ENCODE measurements around the gene TTC7B.
A peak's percentile ranks its signal among the peaks of the same experiment; 100 is the strongest.

TTC7B gene

DNA sequence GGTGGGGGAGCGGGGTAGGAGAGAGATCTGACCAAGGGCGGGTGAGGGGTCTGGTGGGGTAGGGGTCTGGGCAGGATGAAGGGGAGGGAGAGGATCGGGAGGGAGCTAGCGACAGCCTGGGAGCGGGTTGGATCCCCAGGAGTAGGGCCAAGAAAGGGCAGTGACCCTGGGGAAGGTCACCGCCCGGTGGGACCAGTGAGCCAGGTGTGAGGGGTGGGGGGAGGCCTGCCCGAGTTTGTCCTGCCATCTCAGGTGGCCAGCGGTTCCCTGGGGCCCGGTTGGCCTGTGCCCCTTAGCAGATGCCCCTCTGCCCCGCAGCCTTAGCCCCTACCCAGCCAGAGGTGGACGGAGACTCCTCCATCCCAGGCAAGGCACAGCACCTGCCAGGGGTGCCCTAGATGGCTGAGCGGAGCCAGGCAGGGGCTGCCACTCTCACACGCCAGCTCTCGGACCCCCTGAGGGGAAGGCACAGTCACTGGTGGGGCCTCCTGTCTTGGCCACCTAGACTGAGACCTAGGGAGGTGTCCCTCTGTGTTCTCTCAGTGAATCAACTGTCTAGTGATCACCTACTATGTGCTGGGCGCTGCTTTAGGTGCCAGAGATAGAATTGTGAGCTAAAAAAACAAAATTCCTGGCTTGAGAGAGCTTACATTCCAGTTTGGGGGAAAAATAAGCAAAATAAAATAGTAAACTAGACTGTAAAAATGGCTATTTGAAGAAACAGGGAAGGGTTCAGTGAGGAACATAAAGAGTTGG lies 629 bp upstream of the TTC7B start:
- Histone ChIP-seq H3K4me2 (ENCODE audit: low read length) (no peak overlapping the region), H3K27ac (ENCODE audit: low read depth, low read length) (no peak overlapping the region), H4K12ac (ENCODE audit: low read depth, low read length) (peak overlapping the region; percentile 73), H4K8ac (ENCODE audit: low read depth, low read length) (peak overlapping the region; percentile 62), H3K36me3 (ENCODE audit: control insufficient read depth in 1 of 2, insufficient read depth in 2 of 2, low read length in 2 of 2) (no peaks in the 10 kb centered on the region), H2BK12ac (ENCODE audit: low read length) (peak overlapping the region; percentile 89), H2AK5ac (ENCODE audit: low read length) (peak overlapping the region; percentile 97), H3K4me3 (ENCODE audit: low read depth, low read length) (no peak overlapping the region), H3K79me1 (ENCODE audit: low read length) (peaks cover 25% of the 10 kb centered on the region), H3K4me1 (ENCODE audit: control insufficient read depth in 1 of 2, insufficient read depth in 2 of 2, low read length in 2 of 2) (peaks cover 20 to 39% of the 10 kb centered on the region in 2 experiments), H3K14ac (ENCODE audit: low read length) (peak overlapping the region; percentile 79), H3K9ac (ENCODE audit: low read length) (no peak overlapping the region), H3K18ac (ENCODE audit: low read length) (peak overlapping the region; percentile 67), H3K9me3 (ENCODE audit: insufficient read depth, low read depth, low read length) (peaks cover 2% of the 10 kb centered on the region), H3K79me2 (ENCODE audit: control insufficient read depth, insufficient read depth, low read length, poor library complexity) (peaks cover 16% of the 10 kb centered on the region), H2AFZ (ENCODE audit: insufficient read depth, low read length, poor library complexity) (peak overlapping the region; percentile 10), H4K91ac (ENCODE audit: low read depth, low read length) (peak overlapping the region; percentile 88), H2BK5ac (ENCODE audit: low read depth, low read length, poor library complexity) (peak overlapping the region; percentile 26), H2BK120ac (ENCODE audit: insufficient read depth, low read length, poor library complexity) (peak overlapping the region; percentile 80), H3K27me3 (ENCODE audit: insufficient read depth, low read length) (no peaks in the 10 kb centered on the region), H3K23ac (ENCODE audit: low read length) (no peak overlapping the region), H3K4ac (ENCODE audit: low read depth, low read length) (peak overlapping the region; percentile 50)
- WGBS (ENCODE audit: extremely low coverage, insufficient coverage, insufficient read length), result no CpG with 5 or more reads among the region's 16 CpGs
- no peak for DNase-seq

DNA sequence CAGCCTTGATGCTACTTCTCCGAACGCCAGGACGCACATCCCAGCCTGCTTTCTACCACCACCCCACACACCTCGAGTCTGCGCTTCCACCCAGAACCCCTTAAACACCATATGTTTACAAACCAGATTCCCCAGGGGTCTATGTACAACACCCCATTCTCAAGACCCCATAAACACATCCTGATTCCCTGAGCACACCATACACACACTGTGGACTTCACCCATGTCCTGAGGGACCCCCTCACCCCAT lies 733 bp downstream of the TTC7B start:
- DNase-seq, result no peak
- Histone ChIP-seq H3K4ac (ENCODE audit: low read depth, low read length) (peak overlapping the region; percentile 86), H4K91ac (ENCODE audit: low read depth, low read length) (peak overlapping the region; percentile 93), H3K4me3 (ENCODE audit: low read depth, low read length) (peak overlapping the region; percentile 85), H2AK5ac (ENCODE audit: low read length) (peak overlapping the region; percentile 75), H3K9ac (ENCODE audit: low read length) (peak overlapping the region; percentile 80), H2BK5ac (ENCODE audit: low read depth, low read length, poor library complexity) (no peak overlapping the region), H3K18ac (ENCODE audit: low read length) (peak overlapping the region; percentile 3), H2AFZ (ENCODE audit: insufficient read depth, low read length, poor library complexity) (peak overlapping the region; percentile 18), H4K8ac (ENCODE audit: low read depth, low read length) (peak overlapping the region; percentile 90), H3K4me2 (ENCODE audit: low read length) (peak overlapping the region; percentile 89), H4K12ac (ENCODE audit: low read depth, low read length) (peak overlapping the region; percentile 75), H3K14ac (ENCODE audit: low read length) (peak overlapping the region; percentile 12), H3K36me3 (ENCODE audit: control insufficient read depth in 1 of 2, insufficient read depth in 2 of 2, low read length in 2 of 2) (no peaks in the 10 kb centered on the region), H3K4me1 (ENCODE audit: control insufficient read depth in 1 of 2, insufficient read depth in 2 of 2, low read length in 2 of 2) (peaks cover 18 to 40% of the 10 kb centered on the region in 2 experiments), H3K9me3 (ENCODE audit: insufficient read depth, low read depth, low read length) (no peaks in the 10 kb centered on the region), H3K79me1 (ENCODE audit: low read length) (peaks cover 25% of the 10 kb centered on the region), H3K79me2 (ENCODE audit: control insufficient read depth, insufficient read depth, low read length, poor library complexity) (peaks cover 20% of the 10 kb centered on the region), H2BK120ac (ENCODE audit: insufficient read depth, low read length, poor library complexity) (peak overlapping the region; percentile 37), H3K23ac (ENCODE audit: low read length) (no peak overlapping the region), H3K27me3 (ENCODE audit: insufficient read depth, low read length) (no peaks in the 10 kb centered on the region), H2BK12ac (ENCODE audit: low read length) (no peak overlapping the region), H3K27ac (ENCODE audit: low read depth, low read length) (no peak overlapping the region)
- WGBS (ENCODE audit: extremely low coverage, insufficient coverage, insufficient read length), result no CpG with 5 or more reads among the region's 5 CpGs

DNA sequence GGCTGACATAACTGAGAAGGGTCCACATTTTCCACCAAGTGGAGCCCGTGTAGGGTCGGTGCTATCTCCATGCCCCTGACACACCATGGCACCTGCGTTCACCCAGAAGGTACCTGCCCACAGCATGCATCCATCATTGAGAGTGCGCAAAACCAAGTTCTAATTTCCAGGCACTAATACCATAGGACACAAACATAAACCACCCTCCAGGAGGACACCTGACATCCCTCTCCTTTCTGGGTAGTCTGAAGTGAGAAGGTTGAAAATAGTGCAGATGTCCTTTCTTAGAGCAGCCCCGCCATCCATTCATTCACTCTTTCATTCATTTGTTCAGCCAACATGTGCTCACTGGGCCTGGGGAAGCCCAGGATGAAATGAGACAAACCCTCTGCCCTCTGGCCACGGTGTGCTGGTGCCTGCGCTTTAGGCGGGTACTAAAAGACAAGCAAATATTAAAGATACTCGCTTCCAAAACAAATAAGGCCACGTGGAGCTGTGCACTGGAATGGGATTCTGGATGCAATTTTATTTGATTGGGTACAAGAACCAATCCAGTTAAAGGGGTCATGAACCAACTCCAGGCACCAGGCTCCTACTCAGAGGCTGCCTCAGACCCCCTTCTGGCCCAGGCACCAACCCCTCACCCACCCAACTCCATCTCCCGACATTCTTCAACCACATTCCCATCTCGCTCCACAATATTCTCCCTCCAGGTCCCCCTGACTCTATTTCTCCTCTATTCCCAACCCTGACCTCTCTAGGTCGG lies 1.2 kb downstream of the TTC7B start:
- no peak overlapping the region for H3K23ac ChIP-seq (ENCODE audit: low read length)
- H3K79me1 ChIP-seq (ENCODE audit: low read length), result peaks cover 21% of the 10 kb centered on the region
- peaks cover 14 to 35% of the 10 kb centered on the region in 2 experiments for H3K4me1 ChIP-seq (ENCODE audit: control insufficient read depth in 1 of 2, insufficient read depth in 2 of 2, low read length in 2 of 2)
- no peak overlapping the region for H2AK5ac ChIP-seq (ENCODE audit: low read length)
- no peak overlapping the region for H2BK12ac ChIP-seq (ENCODE audit: low read length)
- H4K91ac ChIP-seq (ENCODE audit: low read depth, low read length), result peak overlapping the region; percentile 93
- peak overlapping the region; percentile 12 for H3K14ac ChIP-seq (ENCODE audit: low read length)
- H4K12ac ChIP-seq (ENCODE audit: low read depth, low read length), result no peak overlapping the region
- H2BK120ac ChIP-seq (ENCODE audit: insufficient read depth, low read length, poor library complexity), result no peak overlapping the region
- H2AFZ ChIP-seq (ENCODE audit: insufficient read depth, low read length, poor library complexity), result no peak overlapping the region
- H3K4me2 ChIP-seq (ENCODE audit: low read length), result peak overlapping the region; percentile 89
- no peaks in the 10 kb centered on the region for H3K27me3 ChIP-seq (ENCODE audit: insufficient read depth, low read length)
- H3K9me3 ChIP-seq (ENCODE audit: insufficient read depth, low read depth, low read length), result no peaks in the 10 kb centered on the region
- no peak overlapping the region for H2BK5ac ChIP-seq (ENCODE audit: low read depth, low read length, poor library complexity)
- WGBS (ENCODE audit: extremely low coverage, insufficient coverage, insufficient read length), result 100% methylated on average over 2 of the region's 13 CpGs
- no peak overlapping the region for H3K27ac ChIP-seq (ENCODE audit: low read depth, low read length)
- peak overlapping the region; percentile 80 for H3K9ac ChIP-seq (ENCODE audit: low read length)
- H3K36me3 ChIP-seq (ENCODE audit: control insufficient read depth in 1 of 2, insufficient read depth in 2 of 2, low read length in 2 of 2), result no peaks in the 10 kb centered on the region
- peak overlapping the region; percentile 86 for H3K4ac ChIP-seq (ENCODE audit: low read depth, low read length)
- H3K4me3 ChIP-seq (ENCODE audit: low read depth, low read length), result peak overlapping the region; percentile 85
- peak overlapping the region; percentile 90 for H4K8ac ChIP-seq (ENCODE audit: low read depth, low read length)
- peaks cover 20% of the 10 kb centered on the region for H3K79me2 ChIP-seq (ENCODE audit: control insufficient read depth, insufficient read depth, low read length, poor library complexity)
- H3K18ac ChIP-seq (ENCODE audit: low read length), result no peak overlapping the region
- DNase-seq, result no peak

DNA sequence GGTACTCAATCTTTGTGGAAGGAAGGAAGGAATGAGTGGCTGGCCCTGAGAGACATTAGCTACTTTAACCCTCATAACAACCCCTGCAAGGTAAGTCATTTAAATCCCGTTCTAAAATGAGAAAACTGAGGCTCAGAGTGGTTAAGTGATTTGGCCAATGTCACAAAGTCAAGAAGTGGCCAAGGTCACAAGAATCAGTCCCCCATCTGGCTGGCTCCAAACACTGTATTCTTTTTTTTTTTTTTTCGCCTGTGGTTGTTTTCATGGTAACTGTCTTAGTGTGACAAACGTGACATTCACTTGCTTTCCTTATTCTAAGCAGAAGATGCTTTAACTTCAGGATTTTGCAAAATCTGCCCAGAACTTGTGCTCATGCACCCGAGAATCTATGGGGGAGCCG lies 2.8 kb downstream of the TTC7B start:
- Histone ChIP-seq H3K4ac (ENCODE audit: low read depth, low read length) (no peak overlapping the region), H3K79me1 (ENCODE audit: low read length) (peaks cover 17% of the 10 kb centered on the region), H2AK5ac (ENCODE audit: low read length) (no peak overlapping the region), H2BK120ac (ENCODE audit: insufficient read depth, low read length, poor library complexity) (no peak overlapping the region), H3K79me2 (ENCODE audit: control insufficient read depth, insufficient read depth, low read length, poor library complexity) (peaks cover 23% of the 10 kb centered on the region), H3K9ac (ENCODE audit: low read length) (no peak overlapping the region), H3K4me2 (ENCODE audit: low read length) (no peak overlapping the region), H3K14ac (ENCODE audit: low read length) (no peak overlapping the region), H3K23ac (ENCODE audit: low read length) (no peak overlapping the region), H3K18ac (ENCODE audit: low read length) (no peak overlapping the region), H4K91ac (ENCODE audit: low read depth, low read length) (no peak overlapping the region), H3K36me3 (ENCODE audit: control insufficient read depth in 1 of 2, insufficient read depth in 2 of 2, low read length in 2 of 2) (no peaks in the 10 kb centered on the region), H4K8ac (ENCODE audit: low read depth, low read length) (no peak overlapping the region), H2BK12ac (ENCODE audit: low read length) (no peak overlapping the region), H3K27ac (ENCODE audit: low read depth, low read length) (no peak overlapping the region), H3K27me3 (ENCODE audit: insufficient read depth, low read length) (no peaks in the 10 kb centered on the region), H2BK5ac (ENCODE audit: low read depth, low read length, poor library complexity) (no peak overlapping the region), H3K4me3 (ENCODE audit: low read depth, low read length) (no peak overlapping the region), H3K9me3 (ENCODE audit: insufficient read depth, low read depth, low read length) (no peaks in the 10 kb centered on the region), H4K12ac (ENCODE audit: low read depth, low read length) (no peak overlapping the region), H2AFZ (ENCODE audit: insufficient read depth, low read length, poor library complexity) (no peak overlapping the region), H3K4me1 (ENCODE audit: control insufficient read depth in 1 of 2, insufficient read depth in 2 of 2, low read length in 2 of 2) (peaks cover 17 to 32% of the 10 kb centered on the region in 2 experiments)
- no peak for DNase-seq
- no CpG with 5 or more reads among the region's 5 CpGs for WGBS (ENCODE audit: extremely low coverage, insufficient coverage, insufficient read length)

Data from trophoblast cell (in vitro differentiated cells and primary cell).